HFFc6 (cell line): ENCODE data around the gene CD2AP. TPM values are rescaled to one million over a fixed set of nuclear protein-coding genes. Genes with fewer than 3 reads are reported as not detected.

ENCODE experiments used
- DNase-seq: peaks from one replicate; pipeline ENCODE4 v3.0.0-alpha.2; 2018
- H3K27ac Mint-ChIP-seq: 2 replicates; pipeline ENCODE4 v1.8.0; 2020; ENCODE audit warnings: mild to moderate bottlenecking, mixed read lengths
- H3K27me3 Mint-ChIP-seq: 2 replicates; pipeline ENCODE4 v1.8.0; 2021; ENCODE audit warnings: mild to moderate bottlenecking, moderate library complexity, mixed read lengths; ENCODE audit not compliant: insufficient read depth
- H3K36me3 Mint-ChIP-seq: 2 replicates; pipeline ENCODE4 v1.8.0; 2021; ENCODE audit warnings: low read depth, mixed read lengths
- H3K4me1 Mint-ChIP-seq: 2 replicates; pipeline ENCODE4 v1.8.0; 2020; ENCODE audit warnings: low read depth, mixed read lengths
- H3K4me3 Mint-ChIP-seq: 2 replicates; pipeline ENCODE4 v1.8.0; 2020; ENCODE audit warnings: mild to moderate bottlenecking, moderate library complexity, mixed read lengths
- H3K9me3 Mint-ChIP-seq: 2 replicates; pipeline ENCODE4 v1.8.0; 2020; ENCODE audit warnings: mild to moderate bottlenecking, mixed read lengths
- total RNA-seq, 6 experiments: library from RNA; stranded (reverse); fragmentation: NEBNext Ultra II Directional; extraction: Animal tissue kit (Norgen Biotek cat#: 25700); gene quantifications; 2 replicates in 1 of 6; 3 replicates in 5 of 6; pipeline ENCODE4 v1.2.3, GENCODE V29; 2021
- TF ChIP-seq, protein P1 (sequence below): fragments of 200-600 bp; sonication (generic); IDR thresholded peaks from 2 replicates; pipeline ENCODE4 v1.5.0; 2021; ENCODE audit warnings: antibody characterized with exemption, mild to moderate bottlenecking

The CD2AP gene
- total RNA-seq, 6 experiments from 2014 or later = 18.1 to 23.0 (median 20.9) TPM

DNA sequence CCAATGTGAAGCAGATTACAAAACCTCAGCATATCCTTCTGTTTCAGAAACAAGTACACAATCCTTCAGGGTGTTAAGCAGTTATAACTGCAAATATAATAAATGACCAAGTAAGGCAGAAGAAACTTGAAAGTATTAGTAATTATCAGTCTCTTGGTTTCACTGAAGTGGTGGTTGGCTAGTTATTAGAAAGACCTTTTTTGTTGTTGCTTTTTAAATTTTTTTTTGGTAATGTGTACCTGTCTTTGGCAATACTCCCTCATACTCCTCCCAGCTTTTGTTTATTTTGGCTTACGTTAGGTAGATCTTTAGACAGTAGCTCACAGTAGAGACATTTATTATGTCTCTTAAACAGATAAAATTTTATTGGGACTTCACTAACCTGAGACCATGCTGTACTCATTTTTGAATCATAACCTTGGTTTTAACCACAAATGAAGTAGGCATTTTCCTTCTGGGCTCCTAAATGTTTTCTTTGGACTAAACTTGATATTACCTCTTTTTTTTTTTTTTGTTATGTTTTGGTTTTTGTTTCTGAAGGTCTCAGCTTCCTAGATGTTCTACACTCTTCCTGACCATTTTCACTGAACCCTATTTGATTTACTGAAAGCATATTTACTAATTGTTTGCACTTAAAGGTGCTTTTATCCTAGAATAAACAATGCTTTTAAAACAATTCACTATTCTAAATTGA lies 6.4 kb downstream of the CD2AP start:
- Mint-ChIP-seq H3K9me3 (no peaks in the 10 kb centered on the region), H3K27me3 (no peaks in the 10 kb centered on the region), H3K4me1 (peaks cover 66% of the 10 kb centered on the region), H3K27ac (peak overlapping the region; percentile 85), H3K4me3 (peak overlapping the region; percentile 78), H3K36me3 (no peaks in the 10 kb centered on the region)
- TF ChIP-seq, protein P1, sequence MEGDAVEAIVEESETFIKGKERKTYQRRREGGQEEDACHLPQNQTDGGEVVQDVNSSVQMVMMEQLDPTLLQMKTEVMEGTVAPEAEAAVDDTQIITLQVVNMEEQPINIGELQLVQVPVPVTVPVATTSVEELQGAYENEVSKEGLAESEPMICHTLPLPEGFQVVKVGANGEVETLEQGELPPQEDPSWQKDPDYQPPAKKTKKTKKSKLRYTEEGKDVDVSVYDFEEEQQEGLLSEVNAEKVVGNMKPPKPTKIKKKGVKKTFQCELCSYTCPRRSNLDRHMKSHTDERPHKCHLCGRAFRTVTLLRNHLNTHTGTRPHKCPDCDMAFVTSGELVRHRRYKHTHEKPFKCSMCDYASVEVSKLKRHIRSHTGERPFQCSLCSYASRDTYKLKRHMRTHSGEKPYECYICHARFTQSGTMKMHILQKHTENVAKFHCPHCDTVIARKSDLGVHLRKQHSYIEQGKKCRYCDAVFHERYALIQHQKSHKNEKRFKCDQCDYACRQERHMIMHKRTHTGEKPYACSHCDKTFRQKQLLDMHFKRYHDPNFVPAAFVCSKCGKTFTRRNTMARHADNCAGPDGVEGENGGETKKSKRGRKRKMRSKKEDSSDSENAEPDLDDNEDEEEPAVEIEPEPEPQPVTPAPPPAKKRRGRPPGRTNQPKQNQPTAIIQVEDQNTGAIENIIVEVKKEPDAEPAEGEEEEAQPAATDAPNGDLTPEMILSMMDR = no peak
- peak; percentile 39 for DNase-seq

DNA sequence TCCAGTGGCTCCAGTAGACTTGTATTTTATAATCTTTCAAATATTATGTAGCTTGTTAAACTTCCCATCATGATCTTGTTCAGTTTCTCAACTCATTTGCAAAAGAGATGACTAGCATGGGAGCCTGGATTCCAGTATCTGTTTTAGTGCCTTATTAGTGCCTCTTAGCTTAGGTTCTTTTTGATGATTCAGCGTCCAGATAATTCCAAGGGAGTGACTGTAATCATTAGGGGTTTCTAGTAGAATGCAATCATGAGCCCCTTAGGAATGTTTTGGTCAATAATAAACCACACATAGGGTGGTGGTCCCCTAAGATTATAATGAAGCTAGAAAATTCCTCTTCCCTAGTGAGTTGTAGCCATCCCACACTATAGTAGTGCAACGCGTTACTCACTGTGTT lies 7.0 kb downstream of the CD2AP start:
- TF ChIP-seq, protein P1 = no peak
- Mint-ChIP-seq H3K9me3 (no peaks in the 10 kb centered on the region), H3K27ac (peak overlapping the region; percentile 85), H3K4me3 (peak overlapping the region; percentile 78), H3K4me1 (peaks cover 60% of the 10 kb centered on the region), H3K27me3 (no peaks in the 10 kb centered on the region), H3K36me3 (no peaks in the 10 kb centered on the region)
- DNase-seq = peak; percentile 82

DNA sequence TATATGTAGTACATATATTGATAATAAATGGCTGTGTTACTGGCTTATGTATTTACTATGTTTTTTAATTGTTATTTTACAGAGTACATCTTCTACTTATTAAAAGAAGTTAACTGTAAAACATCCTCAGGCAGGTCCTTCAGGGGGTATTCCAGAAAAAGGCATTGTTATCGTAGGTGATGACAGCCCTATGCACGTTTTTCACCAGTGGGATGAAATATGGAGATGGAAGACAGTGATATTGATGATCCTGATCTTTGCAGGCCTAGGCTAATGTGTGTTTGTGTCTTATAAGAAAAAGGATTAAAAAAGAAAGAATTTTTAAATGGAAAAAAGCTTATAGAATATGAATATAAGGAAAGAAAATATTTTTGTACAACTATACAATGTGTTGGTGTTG lies 7.5 kb downstream of the CD2AP start:
- Mint-ChIP-seq H3K4me3 (peak overlapping the region; percentile 78; the same call in 1 of the 2 replicates), H3K27me3 (no peaks in the 10 kb centered on the region), H3K36me3 (no peaks in the 10 kb centered on the region), H3K27ac (peak overlapping the region; percentile 85; the same call in 1 of the 2 replicates), H3K4me1 (peaks cover 56% of the 10 kb centered on the region), H3K9me3 (no peaks in the 10 kb centered on the region)
- no peak for DNase-seq
- TF ChIP-seq, protein P1 = no peak

DNA sequence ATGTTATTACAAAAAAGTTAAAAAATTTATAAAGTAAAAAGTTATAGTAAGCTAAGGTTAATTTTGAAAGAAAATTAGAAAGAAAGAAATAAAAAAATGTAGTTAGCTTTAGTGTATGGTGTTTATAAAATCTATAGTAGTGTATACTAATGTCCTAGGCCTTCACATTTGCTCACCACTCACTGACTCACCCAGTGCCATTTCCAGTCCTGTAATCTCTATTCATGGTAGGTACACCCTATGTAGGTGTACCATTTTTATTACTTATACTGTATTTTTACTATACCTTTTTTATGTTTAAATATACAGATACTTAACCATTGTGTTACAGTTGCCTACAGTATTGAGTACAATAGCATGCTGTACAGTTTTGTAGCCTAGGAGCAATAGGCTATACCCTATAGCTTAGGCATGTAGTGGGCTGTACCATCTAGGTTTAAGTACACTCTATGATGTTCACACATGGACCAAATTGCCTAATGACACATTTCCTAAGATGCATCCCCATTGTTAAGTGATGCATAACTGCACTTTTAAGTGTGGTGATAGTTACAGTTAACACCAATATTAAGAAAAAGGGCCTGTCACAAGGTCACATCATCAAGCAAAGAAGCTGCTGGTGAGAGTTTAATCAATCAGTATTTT lies 8.0 kb downstream of the CD2AP start:
- no peaks in the 10 kb centered on the region for H3K36me3 Mint-ChIP-seq
- DNase-seq = no peak
- H3K9me3 Mint-ChIP-seq = no peaks in the 10 kb centered on the region
- no peak overlapping the region for H3K4me3 Mint-ChIP-seq
- peaks cover 55% of the 10 kb centered on the region for H3K4me1 Mint-ChIP-seq
- H3K27ac Mint-ChIP-seq = no peak overlapping the region
- H3K27me3 Mint-ChIP-seq = no peaks in the 10 kb centered on the region
- TF ChIP-seq, protein P1 = no peak

DNA sequence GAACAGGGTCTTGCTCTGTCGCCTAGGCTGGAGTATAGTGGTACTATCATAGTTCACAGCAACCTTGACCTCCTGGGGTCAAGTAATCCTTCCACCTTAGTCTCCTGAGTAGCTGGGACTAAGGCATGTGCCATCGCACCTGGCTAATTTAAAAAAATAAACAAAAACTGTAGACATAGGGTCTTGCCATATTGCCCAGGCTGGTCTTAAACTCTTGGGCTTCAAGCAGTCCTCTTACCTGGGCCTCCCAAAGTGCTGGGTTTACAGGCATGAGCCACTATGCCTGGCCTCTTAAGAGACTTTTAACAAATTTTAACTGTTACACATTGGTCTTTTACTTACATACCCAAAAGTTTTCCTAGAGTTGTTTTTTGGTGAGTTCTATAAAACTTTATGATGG lies 12.4 kb downstream of the CD2AP start:
- Mint-ChIP-seq H3K9me3 (no peaks in the 10 kb centered on the region), H3K27ac (no peak overlapping the region), H3K4me1 (peaks cover 24% of the 10 kb centered on the region), H3K4me3 (no peak overlapping the region), H3K27me3 (no peaks in the 10 kb centered on the region), H3K36me3 (no peaks in the 10 kb centered on the region; the same call in 1 of the 2 replicates)
- no peak for DNase-seq
- TF ChIP-seq, protein P1 = no peak
